Dermis blood vessel endothelial cell (primary cell): ENCODE results near the gene EPHB4. TPM values are rescaled to one million over a fixed set of nuclear protein-coding genes. Genes with fewer than 3 reads are reported as not detected.
A peak's percentile ranks its signal among the peaks of the same experiment; 100 is the strongest.
"Not testable (repeated sequence)": the region's sequence is repeated elsewhere in the genome, so short reads cannot be mapped to it uniquely, and the experiment has no call there.

Experiments used
- DNase-seq: peaks from one replicate; pipeline ENCODE4 v3.0.0; 2010
- total RNA-seq: library from RNA; depleted of rRNA; stranded (reverse); fragments of >200 nt; gene quantifications from 2 replicates; pipeline ENCODE4 v1.2.3, GENCODE V29; 2014

EPHB4 gene
- total RNA-seq, 1 donor from 2014 or later = 415 TPM

DNA sequence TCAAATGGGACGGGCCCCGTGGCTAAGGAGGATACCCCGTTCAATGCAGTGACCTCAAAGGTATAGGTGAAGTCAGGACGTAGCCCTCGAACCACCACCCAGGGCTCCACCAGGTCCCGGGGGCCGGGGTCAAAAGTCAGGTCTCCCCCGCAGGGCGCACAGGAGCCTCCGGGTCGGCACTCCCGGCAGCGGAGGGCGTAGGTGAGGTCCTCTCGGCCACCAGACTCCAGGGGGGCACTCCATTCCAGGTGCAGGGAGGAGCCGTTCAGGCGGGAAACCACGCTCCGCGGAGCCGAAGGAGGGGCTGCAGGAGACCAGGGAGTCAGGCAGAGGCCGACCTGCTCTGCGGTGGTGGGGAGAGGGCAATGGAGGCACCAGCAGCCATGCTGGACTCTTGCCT is 7.7 kb downstream of the EPHB4 start:
- DNase-seq = no peak

DNA sequence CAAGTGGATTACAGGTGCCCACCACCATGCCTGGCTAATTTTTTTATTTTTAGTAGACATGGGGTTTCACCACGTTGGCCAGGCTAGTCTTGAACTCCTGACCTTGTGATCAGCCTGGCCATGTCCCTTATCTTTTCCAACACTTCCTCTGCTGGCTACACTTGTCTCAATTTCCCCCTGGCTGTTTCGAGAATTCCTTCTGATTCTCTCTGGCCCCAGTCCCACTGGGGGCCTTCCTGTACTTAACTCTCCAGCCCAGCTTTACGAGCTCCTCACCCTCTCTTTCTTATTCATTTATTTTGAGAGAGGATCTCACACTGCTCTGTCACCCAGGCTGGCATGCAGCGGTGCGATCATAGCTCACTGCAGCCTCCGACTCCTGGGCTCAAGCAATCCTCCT is 8.5 kb downstream of the EPHB4 start:
- no peak for DNase-seq

DNA sequence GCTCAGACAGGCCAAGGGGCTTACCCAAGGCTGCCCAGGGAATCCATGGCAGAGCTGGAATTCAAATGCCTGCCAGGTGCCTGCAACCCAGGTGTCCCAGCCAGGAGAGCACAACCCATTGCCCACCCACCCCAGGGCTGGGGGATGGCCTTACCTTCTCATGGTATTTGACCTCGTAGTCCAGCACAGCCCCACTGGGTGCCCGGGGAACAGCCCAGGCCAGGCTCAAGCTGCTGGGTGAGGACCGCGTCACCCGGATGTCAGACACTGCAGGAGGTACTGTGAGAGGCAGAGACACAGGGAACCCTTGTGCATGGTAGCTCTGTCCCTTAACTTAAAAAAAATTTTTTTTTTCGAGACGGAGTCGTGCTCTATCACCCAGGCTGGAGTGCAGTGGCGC is 9.0 kb downstream of the EPHB4 start:
- no peak for DNase-seq

DNA sequence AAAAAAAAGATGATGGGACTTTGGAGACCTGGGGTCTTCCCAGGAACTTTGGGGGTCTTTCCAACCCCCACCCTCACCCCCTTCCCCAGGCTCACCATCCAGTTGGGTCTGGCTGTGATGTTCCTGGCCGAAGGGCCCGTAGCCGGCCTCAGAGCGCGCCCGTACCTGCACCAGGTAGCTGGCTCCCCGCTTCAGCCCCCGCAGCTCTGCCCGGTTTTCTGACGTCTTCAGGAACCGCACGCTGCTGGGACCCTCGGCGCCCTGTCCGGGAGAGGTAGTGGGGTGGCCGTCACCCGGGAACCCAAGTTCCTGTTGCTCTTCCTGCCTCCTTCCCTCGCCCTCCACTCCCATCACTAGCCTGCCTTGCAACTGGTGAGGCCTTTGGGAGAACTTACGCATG is 10.2 kb downstream of the EPHB4 start:
- DNase-seq = no peak

DNA sequence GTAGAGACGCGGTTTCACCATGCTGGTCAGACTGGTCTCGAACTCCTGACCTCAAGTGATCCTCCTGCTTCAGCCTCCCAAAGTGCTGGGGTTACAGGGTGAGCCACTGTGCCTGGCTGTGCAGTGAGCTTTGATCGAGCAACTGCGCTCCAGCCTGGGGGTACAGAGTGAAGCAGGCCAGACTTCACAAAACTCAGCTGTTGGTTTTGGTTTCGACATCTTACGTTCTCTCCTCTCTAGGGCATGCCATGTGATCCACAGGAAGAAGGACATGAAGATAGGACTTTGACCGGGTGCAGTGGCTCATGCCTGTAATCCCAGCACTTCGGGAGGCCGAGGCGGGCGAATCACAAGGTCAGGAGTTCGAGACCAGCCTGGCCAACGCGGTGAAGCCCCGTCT is 10.8 kb downstream of the EPHB4 start:
- DNase-seq = not testable (repeated sequence)

DNA sequence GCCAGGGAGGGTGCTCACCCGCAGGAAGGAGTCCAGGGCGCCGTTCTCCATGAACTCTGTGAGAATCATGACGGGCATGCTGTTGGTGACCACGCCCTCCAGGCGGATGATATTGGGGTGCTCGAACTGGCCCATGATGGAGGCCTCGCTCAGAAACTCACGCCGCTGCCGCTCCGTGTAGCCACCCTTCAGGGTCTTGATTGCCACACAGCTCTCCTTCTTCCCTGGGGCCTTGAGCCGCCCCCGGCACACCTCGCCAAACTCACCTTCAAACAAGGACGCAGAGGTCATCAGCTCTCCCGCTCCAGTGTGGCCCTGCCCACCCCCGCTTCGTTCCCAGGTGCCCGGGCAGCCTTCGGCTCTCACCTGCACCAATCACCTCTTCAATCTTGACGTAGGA is 14.6 kb downstream of the EPHB4 start:
- no peak for DNase-seq

DNA sequence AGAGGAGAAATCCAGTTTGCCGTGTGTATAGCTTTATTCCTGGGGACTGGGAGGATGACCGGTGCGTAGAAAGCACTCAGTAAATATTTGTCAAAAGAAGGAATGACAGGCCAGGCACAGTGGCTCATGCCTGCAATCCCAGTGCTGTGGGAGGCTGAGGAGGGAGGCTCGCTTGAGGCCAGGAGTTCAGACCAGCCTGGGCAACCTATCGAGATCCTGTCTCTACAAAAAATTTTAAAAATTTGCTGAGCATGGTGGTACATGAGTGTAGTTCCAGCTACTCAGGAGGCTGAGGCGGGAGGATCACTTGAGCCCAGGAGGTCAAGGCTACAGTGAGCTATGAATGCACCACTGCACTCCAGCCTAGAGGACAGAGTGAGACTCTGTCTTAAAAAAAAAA is 15.8 kb downstream of the EPHB4 start:
- DNase-seq = no peak

DNA sequence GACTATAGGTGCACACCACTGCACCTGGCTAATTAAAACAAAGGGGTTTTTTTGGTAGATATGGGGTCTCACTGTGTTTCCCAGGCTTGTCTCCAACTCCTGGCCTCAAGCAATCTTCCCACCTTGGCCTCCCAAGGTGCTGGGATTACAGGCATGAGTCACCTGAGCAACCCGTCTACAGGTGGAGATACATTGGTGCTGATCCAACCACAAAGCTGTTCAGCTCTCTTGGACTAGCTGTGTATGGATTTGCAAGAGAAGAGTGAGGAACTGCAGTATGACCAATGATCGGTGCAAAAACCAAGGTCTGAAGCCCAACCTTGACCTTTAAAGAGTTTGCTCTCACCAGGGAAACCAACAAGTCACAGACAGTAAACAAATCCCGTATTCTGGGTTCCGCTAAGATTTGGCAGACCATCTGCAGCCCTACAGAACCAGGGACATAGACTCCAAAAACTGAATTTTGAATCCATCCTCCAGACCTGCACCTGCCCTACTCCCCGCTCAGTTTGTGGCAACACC is 18.9 kb downstream of the EPHB4 start:
- DNase-seq = no peak

DNA sequence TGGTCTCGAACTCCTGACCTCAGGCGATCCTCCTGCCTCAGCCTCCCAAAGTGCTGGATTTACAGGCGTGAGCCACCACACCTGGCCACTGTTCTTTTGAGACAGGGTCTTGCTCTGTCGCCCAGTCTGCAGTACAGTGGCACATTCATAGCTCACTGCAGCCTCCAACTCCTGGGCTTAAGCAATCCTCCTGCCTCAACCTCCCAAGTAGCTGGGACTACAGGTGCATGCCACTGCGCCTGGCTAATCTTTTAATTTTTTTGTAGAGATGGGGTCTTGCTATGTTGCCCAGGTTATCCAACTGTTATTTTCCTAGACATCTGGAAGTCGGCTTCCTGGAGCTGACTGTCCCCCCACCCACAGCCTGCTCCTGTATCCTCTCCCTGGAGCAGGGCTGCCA is 20.4 kb downstream of the EPHB4 start:
- DNase-seq = not testable (repeated sequence)

DNA sequence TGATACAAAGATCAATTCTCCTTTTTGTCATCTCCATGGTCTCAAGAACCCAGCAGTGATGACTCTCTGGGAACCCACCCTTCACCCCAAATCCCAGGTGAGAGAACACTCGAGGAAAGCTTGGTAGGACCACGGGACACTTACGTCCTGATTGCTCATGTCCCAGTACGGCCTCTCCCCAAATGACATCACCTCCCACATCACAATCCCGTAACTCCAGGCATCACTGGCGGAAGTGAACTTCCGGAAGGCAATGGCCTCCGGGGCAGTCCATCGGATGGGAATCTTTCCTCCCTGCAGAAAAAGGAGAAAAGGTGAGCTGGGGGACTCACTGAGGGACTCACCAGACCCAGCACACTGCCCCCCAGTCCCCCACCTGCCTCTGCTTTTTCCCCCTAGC is 21.0 kb downstream of the EPHB4 start:
- peak; percentile 66 for DNase-seq

DNA sequence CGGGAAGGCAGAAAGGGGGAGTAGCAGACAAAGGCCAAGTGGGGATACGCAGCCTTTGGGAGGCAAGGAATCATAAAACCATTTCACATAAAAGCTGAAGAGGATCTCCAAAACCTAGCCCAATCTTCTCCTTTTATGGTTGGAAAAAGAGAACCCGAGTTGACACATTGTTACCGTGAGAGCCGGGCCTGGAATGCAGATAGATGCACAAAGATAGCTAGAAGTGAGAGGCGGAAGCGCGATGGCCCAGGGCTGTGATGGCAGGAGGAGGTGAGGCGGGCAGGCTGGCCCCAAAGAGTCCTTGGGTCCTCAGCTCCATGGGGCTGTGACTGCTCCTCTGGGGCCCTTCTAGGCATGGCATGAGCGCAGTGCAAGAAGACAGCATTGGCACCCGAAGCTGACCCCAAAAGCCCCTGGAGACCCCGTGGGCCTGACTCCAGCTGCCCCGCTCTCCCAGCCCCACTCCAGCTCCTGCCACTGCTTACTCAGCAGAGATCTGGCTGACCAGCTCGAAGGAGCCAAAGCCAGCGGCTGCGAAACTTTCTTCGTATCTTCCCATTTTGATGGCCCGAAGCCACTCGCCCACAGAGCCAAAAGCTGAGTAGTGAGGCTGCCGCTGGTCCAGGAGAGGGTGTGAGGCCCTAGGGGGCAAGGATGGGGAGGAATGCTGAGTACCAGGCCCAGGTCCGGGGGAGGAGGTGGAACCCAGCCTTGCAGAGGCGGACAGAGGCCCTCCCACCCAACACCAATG is 22.5 kb downstream of the EPHB4 start:
- DNase-seq = no peak

DNA sequence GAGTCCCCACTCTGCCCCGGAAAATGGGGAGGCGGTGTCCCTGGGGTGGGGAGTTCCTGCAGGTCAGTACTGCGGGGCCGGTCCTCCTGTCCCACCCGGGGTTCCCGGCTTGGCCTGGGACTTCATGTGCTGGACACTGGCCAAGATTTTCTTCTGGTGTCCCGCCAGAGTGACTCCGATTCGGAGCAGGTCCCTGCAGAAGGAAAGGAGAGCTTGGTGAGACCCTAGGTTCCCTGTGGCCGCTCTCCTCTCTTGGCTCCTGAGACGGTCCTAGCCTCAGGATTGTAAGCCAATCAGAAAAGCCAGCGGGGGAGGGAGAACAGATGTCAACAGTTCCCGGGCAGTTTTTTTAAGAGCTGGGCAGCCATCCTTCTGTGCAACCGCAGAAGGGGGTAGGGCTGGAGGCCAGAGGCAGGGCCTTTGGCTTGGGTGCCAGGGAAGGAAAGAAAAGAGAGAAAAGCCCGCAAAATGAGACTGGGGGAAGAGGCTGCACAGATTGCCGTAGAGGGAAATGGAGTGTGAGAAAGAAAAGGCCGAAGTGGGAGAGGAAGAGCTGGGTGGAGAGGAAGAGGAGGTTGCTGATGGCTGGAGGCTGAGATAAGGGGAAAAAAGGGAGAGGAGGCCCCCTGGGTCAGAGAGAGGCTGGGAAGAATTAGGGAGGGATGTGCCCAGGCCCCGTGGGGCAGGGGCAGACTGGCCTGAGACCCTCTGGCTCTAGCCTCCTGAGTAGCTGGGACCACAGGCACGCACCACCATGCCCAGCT is 23.7 kb downstream of the EPHB4 start:
- peak; percentile 51 for DNase-seq

DNA sequence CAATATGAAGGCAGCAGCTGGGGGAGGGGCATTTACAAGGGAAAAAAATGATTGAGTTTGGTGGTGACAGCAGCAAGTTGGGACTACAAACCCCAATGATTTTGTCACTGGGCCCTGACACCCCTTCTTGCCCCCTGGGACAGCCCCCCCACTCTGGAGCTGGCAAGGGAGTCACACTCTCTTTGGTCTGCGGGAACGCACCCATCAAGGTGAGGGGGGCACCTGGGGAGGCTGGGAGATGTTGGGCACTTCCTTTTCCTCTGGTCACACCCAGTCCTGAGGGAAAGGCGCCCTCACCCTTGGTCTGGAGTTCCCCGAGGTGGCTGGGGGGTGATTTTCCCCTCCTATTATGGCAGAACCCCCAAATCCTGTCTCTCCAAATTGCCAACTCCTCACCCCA is 24.4 kb downstream of the EPHB4 start:
- DNase-seq = no peak

DNA sequence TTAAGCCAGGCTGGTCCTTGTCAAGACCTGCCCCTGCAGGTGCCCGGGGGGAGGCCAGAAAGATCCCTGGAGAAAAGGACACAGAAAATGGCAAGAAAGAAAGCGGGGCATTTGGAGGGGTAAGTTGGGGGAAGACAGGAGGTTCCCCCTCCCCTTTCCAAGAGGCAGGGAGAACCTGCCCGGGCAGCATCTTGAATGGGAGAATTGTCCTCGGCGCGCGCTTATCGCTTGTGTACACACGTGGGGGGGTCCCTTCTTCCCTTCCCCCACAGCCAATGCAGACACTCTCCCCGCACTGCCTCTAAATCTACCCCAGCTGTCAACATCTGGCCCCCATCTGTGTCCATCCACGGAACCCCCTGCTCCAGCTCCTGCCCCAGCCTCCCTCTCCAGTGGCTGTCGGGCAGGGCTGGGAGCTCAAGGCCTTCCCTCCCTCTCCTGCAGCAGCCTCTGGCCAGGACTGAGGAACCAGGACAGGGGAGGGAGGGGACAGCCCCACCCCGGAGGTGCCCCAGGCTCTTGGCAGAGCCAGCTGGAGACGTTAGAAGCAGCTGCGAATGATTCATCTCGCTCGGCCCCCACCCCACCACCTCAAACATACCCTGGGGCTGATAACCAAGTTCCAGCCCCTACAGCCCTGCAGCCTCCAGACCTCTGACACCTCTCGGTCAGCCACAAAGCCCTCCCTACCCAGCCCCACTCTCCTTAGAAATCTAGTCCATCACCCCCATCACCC is 25.3 kb downstream of the EPHB4 start:
- DNase-seq = peak; percentile 38

DNA sequence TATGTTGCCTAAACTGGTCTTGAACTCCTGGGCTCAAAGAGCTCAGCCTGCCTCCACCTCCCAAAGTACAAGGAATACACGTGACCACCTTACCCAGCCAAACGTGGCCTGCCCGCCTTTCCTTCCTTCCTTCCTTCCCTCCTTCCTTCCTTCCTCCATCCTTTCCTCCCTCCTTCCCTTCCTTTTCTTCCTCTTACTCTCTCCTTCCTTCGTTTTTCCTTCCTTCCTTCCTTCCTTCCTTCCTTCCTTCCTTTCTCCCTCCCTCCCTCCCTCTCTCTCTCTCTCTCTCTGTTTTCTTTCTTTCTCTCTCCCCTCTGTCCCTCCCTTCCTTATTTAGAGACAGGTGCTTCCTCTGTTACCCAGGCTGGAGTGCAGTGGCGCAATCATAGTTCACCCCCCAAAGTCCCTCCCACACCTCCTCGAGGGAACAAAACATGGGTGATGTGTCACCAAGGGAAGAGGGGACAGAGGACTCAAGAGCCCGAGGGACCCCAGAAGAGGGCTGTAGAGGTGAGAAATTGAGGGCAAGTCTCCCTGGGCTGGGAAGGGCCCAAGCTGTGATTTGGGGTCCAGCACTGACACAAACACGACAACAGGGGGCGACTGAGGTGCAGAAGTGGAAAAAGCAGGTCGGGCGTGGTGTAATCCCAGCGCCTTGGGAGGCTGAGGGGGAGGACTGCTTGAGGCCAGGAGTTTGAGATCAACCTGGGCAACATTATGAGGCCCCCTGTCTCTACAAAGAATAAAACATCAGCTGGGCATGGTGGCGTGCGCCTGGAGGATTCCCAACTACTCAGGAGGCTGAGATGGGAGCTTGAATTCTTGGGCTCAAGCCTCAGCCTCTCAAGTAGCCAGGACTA is 28.1 kb downstream of the EPHB4 start:
- peak; percentile 85 for DNase-seq

DNA sequence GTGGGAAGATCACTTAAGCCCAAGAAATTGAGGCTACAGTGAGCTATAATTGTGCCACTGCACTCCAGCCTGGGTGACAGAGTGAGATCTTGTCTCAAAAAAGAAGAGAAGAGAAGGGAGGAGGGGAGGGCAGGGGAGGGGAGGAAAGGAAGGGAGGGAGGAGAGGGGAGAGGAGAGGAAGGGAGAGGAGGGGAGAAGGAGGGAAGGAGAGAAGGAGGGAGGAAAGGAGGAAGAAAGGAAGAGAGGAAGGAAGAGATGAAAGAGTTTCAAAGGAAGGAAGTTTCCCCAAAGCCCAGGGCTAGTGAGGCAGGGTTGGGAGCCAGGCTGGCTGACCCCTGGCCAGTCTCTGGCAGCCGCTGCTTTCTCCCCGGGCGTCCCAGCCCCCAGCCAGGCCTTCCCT is 32.6 kb downstream of the EPHB4 start:
- DNase-seq = no peak

DNA sequence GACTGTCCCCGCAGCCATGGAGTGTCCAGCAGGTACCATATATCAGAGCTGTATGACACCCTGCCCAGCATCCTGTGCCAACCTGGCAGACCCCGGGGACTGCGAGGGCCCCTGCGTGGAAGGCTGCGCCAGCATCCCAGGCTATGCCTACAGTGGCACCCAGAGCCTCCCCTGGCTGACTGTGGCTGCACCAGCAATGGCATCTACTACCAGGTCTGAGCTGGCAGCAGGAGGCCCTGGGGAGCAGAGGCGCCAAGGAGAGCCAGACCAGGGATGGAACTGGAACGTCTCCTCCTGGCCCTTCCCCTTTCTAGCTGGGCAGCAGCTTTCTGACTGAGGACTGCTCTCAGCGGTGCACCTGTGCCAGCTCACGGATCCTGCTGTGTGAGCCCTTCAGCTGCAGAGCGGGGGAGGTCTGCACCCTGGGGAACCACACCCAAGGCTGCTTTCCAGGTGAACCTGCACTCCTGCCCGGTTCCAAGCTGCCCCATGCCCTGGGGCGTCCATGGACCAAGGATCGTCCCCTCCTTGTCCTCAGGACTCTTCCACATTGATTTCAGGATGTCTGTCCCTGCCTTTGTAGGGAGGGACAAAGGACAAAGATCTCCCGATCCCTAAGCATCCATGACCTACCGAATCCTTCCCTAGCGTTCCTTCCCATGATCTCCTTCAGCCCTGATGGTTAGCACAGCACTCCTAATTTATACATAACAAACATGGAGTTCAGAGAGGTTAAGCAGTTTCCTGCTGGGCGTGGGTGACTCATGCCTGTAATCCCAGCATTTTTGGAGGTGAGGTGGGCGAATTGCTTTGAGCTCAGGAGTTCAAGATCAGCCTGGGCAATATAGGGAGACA is 33.3 kb downstream of the EPHB4 start:
- peak; percentile 57 for DNase-seq

DNA sequence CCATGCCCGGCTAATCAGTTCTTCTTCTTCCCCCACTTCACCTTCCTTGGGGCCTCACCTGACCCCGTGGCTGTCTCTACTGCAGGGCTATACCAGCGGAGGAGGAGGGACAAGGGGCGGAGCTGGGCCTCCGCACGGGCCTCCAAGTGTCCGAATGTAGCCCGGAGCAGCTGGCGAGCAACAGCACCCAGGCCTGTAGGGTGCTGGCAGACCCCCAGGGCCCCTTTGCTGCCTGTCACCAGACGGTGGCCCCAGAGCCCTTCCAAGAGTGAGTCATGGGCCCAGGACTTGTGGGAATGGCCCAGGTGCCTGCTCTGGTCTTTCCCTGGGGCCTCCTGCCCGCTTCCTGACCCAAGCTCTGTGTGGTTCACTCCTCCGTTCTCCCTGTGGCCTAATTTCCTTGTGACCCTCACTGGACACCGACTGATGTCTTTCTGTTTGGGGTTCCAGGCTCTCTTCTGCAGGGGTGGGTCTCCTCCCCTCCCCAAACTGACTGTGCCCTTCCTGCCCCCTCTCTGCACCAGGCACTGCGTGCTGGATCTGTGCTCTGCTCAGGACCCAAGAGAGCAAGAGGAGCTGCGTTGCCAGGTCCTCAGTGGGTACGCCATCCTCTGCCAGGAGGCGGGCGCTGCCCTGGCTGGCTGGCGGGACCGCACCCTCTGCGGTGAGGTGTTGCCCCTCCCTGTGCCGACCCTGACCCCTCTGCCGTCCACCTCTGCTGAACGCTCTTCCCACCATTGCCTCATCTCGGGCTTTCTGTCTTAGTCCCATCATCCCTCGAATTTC is 35.2 kb downstream of the EPHB4 start:
- DNase-seq = no peak

DNA sequence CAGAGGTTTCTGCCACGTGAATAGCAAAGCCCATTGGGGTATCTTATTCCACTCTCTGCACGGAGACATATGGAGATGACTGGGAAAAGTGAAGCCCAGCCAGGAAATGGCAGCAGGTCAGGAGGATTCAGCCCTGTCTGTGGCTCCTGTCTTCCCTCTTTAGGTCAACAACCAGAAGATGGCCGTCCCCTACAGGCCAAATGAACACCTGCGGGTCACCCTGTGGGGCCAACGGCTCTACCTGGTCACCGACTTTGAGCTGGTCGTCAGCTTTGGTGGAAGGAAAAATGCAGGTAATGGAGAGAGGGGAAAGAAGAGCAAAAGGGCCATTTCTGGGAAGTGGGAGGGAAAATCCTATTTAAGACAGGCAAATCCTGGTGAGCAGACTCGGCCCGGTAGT is 38.3 kb downstream of the EPHB4 start:
- DNase-seq = no peak

DNA sequence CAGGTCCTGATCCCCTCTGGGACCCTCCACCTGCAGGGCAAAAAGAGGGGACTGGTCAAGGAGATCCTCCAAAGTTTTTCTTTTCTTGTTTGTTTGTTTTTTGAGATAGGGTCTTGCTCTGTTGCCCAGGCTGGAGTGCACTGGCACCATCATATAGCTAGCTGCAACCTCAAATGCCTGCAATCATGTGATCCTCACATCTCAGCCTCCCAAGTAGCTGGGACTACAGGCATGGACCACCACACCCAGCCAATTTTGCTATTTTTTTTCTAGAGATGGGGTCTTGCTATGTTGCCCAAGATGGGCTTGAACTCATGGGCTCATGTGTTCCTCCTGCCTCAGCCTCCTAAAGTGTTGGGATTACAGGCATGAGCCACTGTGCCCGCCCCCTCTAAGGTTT is 41.0 kb downstream of the EPHB4 start:
- DNase-seq = no peak

DNA sequence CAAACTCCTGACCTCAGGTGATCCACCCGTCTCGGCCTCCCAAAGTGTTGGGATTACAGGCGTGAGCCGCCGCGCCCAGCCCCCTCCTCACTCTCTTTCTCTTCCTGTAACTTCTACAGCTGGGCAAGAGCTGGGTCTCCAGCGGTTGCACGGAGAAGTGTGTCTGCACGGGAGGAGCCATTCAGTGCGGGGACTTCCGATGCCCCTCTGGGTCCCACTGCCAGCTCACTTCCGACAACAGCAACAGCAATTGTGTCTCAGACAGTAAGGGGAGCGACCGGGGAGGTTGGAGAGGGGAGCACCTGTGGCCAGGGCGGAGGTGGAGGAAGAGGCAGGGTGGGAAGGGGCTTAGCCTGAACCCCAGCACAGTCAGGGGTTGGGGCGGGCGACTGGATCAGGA is 41.4 kb downstream of the EPHB4 start:
- DNase-seq = no peak
